ENCODE data around the gene MYO9A. TPM values are rescaled to one million over a fixed set of nuclear protein-coding genes. Genes with fewer than 3 reads are reported as not detected.
A peak's percentile ranks its signal among the peaks of the same experiment; 100 is the strongest.

Gene MYO9A
- total RNA-seq, 1 experiment from 2014 or later, result 21.4 TPM

- DNase-seq (ENCODE audit: low read depth), result no peak
Measured at GRCh38 chr15:71782422-71783165, 335.4 kb downstream of the MYO9A start.

- no peak for DNase-seq (ENCODE audit: low read depth)
Measured at GRCh38 chr15:71781965-71782265, 336.0 kb downstream of the MYO9A start.

DNA sequence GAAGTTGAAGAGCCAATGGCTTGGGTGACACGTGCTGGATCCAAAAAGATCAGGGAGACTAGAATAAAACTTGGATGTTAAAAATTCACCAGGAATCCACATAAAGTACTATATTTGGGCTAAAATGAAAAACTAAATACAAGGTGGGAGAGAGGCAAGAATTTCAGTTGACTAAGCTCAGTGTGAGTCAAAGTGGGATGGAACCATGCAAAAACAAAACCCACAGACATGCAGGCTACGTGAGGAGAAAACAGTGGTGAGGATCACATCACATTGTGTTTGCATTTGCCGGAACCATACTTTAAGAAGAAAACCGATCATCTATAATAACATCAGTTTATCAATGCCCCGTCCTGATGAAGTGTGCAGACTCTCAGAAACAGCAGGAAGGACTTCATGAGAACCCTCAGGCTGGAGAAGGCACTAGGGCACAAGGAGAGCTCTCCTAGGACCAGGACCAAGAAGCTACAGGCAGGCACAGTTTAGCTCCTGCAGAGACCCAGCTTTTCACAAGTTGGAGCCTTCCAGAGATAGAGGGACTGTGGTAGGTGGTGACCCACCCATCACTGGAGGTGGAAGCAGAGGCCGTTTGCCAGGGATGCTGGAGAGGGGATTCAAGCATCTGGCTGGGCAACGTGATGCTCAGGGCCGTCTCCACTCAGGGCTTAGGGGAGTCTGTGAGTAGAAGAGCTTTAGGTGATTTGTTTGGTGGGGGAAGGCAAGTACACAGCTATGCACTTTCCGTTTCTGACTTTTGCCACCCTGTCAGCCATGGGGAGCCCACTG is 336.6 kb downstream of the MYO9A start:
- peak; percentile 31 for DNase-seq (ENCODE audit: low read depth)

- DNase-seq (ENCODE audit: low read depth), result peak; percentile 59
Measured at GRCh38 chr15:71780115-71780976, 337.6 kb downstream of the MYO9A start.

DNA sequence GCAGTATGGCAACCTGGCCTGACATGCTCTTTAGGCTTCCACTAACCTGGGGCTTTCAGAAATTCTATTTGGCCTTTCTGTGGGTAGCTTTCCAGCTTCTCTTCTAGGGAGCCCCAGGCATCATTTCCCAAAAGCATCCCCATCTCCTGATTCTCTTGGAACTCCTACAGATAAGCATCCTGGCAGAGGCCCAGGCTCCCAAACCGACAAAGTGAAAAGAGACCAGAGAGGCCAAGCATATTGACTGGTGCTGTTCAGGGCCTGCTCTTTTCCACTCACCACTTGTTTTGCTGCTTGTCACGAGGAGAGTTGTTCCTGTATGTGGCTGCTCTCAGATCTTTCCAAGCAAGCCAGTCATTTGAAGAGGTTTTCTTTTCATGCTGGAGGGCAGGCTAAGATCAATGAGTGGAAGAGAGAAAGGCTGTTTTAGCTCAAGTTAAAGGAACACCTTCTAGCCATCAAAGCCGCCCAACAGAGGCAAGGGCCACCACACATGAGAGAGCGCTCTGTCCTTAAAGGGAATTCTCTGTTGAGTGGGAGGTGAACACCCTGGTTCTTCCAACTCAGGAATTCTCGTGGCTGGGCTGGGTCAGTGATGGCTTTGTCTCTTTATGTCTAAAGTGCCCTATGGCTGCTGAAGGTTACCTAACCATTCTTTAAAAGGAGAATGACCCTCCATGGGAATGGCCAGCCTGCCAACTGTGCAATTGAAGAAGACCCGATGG is 338.7 kb downstream of the MYO9A start:
- no peak for DNase-seq (ENCODE audit: low read depth)

DNA sequence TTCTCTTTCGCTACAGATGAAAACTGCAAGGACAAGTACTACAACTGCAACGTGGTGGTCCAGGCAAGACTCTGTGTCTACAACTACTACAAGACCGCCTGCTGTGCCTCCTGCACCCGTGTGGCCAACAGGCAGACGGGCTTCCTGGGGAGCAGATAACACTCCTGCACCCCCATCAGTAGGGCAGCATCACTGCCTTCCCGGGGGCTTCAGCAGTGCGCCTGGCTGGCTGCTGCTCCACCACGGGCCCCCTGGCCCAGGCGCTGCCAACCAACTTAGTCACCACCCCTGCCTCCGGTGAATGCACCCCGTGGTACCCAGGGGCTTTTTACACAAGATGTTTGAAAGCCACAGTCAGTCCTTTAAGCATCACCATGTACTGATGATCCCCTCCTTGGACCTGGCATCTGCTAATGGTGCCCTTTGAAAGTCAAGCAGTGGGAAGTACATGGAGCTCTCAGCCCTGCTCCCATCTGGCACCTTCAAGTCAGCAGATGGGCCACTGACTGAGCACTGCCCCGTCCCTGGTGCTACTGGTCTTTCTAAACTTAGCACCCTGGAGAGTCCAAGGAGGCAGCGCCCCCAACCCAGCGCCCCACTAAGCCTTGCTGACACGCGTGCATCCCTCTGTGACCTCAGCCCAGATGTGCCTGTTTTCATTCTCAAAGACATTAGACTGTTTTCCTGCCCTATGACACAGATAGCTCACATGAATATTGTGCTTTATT is 340.6 kb downstream of the MYO9A start:
- DNase-seq (ENCODE audit: low read depth), result no peak

DNA sequence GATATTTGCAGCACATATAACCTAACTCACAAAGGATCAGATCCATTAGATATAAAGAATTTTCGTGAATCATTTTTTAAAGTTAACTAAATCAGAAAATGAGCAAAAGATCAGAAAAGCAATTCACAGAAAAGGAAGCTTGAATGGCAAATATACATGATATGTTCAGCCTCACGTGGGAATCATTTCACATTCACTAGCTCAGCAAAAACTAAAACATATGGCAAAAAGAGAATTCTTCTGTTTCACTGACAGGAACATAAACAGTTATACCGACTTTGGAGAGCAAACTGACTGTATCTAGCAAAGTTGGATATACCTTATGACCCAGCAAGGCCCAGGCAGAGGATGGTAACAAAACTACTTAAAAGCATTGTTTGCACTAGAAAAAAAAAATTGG is 341.6 kb downstream of the MYO9A start:
- DNase-seq (ENCODE audit: low read depth), result no peak

- DNase-seq (ENCODE audit: low read depth), result no peak
Measured at GRCh38 chr15:71775856-71776255, 342.1 kb downstream of the MYO9A start.

DNA sequence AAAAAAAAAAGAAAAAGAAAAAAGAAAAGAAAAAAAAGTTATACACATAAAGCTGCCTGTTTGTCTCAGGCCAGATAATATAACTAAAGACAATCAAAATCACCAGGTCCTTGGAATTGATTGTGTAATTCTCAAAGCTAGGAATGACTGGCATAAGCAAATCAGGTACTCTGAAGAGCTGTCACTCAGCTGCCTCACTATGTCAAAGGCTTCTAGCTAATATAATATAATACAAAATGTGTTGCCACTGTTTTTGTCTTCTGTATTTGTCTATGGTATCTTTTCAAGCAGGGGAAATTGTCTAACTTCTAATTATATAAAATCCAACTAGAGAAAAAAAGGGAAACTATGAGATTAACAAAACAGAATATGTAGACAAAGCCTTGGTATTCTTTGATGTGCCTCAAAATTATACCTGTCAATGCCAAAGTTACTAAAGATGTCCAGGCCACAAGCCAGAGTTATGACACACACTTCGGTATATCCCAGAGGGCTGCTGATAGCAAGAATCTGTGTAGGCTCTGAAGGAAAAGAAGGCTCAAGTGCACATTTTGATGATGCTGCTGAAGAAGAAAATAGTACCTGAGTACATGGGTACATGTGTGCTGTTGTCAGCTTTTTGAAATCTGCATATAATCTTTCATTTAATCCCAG is 344.6 kb downstream of the MYO9A start:
- no peak for DNase-seq (ENCODE audit: low read depth)

Other genes starting within 250 kb of the MYO9A start
- gene SENP8, start 253 bp upstream of the MYO9A start, total RNA-seq (2014; rRNA removed; shearing (Covaris generic)), result 2.6 and 3.3 TPM in 2 replicates
- not detected in 2 replicates for gene GRAMD2A, start 79.6 kb upstream of the MYO9A start, total RNA-seq (2014; rRNA removed; shearing (Covaris generic))
- gene PKM, start 113.0 kb upstream of the MYO9A start, total RNA-seq (2014; rRNA removed; shearing (Covaris generic)), result 2,644 and 2,870 TPM in 2 replicates
- 19.5 and 28.8 TPM in 2 replicates for gene PARP6, start 154.4 kb upstream of the MYO9A start, total RNA-seq (2014; rRNA removed; shearing (Covaris generic))
- not detected in 2 replicates for gene CELF6, start 202.0 kb upstream of the MYO9A start, total RNA-seq (2014; rRNA removed; shearing (Covaris generic))